ENCODE data around the gene FBXW11.

FBXW11 gene

DNA sequence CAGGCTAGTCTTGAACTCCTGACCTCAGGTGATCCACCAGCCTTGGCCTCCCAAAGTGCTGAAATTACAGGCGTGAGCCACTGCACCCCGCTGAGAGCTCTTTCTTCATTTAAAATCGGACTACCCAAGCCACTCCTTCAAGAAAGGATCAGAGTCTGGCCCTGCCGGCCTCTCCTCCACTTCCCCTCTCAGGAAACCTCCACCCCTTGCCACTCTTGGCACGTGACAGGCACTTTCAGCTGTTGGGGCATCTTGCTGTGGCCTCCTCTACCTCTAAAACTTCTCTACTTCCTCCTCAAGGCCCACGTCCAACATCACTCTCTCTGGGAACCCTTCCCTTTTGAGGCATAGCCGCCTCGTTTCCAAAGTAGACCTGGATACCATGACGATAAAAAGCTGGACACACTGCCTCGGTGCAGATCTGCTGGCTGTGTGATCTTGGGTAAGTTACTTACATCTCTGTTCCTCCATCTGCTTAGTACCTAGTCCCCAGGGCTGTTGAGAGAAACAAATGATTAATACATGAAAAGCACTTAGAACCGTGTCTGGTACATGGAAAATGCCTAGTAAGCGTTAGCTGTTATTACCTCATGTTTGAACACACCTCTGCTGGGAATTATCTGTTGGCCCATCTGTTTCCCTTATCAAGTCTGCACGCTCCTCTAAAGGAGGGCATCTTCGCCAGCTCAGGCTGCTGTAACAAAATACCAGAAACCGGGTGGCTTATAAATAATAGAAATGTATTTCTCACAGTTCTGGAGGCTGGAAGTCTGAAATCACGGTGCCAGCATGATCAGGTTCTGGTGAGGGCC, 165.5 kb downstream of the FBXW11 start:
- no peak for DNase-seq (ENCODE audit: low read depth)

DNA sequence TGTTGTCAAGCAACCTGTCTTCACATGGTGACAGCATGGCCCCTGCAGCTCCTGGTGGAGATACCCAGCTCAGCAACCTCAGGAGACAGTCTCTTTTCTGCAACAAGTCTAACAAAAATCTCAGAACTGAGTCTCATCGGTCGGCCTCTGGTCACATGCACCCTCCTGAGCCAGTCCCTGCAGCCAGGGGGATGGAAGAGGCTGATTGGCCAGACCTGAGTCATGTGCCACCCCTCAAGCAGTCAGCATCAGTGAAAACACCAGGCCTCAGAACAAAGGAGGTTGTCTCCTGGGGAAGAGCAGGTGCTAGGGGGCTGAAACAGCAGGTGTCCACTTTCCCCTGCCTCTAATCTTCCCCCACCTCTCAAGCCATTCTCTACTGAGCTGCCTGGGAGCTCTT, 166.4 kb downstream of the FBXW11 start:
- DNase-seq (ENCODE audit: low read depth): no peak

DNA sequence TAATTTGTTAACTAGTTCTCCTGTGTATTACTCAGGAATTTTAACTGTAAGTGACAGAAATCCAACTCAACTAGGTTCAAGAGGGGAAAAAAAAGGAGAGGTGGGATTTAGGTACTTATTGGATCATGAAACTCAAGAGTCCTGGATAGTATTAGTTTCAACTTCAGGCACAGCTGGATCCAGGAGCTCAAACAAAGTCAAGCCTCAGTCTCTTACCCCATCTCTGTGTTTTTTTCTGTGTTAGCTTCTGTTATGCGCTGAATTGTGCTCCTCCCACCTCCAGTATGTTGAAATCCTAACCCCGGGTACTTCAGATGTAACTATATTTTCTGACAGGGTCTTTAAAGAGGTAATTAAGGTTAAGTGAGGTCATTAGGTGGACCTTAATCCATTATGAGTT, 167.3 kb downstream of the FBXW11 start:
- no peak for DNase-seq (ENCODE audit: low read depth)

DNA sequence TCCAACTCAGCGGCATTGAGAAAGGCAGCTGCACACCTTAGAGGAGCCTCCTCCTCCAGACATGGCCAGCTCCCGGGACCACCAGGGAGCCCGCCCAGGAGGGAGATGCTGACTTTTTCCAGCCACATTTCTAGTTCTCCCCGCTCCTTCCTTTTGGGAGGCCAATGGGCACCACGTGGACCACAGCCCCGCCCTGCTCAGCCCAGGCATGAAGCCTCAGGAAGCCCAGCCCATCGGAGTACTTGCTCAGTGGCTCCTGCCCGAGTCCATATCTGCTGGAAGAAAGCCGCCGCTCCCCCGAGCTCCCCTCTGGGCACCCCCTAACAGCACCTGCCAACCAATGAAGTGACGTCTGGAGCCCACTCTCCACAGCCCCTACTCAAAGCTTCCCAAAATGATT, 168.4 kb downstream of the FBXW11 start:
- DNase-seq (ENCODE audit: low read depth): no peak

DNA sequence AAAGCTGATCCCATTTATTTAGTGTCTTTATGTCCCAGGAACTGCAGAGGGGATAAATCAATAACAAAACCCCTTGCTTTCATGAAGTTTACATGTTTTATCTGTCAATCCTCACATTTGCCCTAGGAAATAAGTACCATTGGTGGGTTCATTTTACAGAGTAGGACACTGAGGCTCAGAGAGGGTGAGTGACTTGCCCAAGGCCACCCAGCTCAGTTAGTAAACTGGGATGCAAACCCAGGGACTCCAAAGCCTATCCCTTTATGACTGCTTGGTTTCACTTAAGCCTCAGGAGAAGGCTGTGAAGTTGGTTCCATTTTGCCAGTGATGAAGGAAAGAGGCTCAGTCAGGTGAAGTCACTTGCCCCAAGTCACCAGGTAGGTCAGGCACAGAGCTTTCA, 168.9 kb downstream of the FBXW11 start:
- no peak for DNase-seq (ENCODE audit: low read depth)

DNA sequence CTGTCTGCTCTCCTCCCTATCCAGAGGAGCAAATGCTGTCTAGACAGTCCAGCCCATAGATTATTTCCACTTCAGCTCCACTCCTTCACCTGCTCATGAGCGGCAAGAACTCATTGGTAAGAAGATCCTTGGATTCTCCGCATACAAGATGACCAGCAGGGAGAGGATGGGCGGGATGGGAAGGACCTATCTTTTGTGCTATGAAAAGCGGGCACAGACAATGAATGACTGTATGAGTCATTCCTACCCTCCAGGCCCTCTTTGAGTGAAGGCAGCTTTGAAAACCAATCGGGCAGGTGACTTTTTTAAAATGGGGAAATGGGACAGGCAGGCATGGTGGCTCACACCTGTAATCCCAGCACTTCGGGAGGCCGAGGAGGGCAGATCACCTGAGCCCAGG, 171.4 kb downstream of the FBXW11 start:
- DNase-seq (ENCODE audit: low read depth): no peak

DNA sequence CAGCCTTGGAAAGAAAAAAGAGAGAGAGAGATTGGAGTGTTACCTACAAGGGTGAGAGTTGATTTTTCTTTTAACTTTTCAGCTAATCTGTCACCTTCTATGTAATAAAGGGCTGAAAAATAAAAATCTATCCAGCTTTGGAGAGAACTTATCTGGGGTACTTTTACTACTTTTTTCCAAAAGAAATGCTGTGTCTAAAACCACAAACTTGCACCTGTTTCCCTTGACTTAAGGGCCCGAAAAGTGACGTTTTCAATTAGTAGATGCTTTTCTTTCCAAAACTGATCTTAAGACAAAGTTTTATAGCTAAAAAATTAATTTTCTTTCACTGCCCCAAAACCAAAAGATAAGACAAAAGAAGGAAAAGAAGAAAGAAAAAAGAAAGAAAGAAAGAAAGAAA, 172.0 kb downstream of the FBXW11 start:
- no peak for DNase-seq (ENCODE audit: low read depth)

DNA sequence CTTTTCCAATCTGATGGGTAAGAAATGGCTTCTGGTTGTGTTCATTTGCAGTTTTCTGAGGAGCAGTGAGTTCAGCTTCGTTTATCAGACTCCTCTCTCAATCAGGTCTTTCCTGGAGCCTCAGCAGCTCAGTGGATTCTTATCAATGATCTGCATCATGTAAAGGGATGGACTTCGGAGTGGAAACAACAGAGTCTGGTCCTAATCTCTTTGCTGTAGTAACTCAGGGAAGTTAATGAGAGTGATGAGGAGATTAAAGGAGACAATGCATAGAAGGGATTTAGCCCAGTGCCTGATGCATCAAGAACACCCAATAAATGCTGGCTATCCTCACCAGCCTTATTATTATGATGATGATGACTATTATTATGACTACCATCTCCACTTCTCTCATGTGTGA, 173.7 kb downstream of the FBXW11 start:
- no peak for DNase-seq (ENCODE audit: low read depth)

DNA sequence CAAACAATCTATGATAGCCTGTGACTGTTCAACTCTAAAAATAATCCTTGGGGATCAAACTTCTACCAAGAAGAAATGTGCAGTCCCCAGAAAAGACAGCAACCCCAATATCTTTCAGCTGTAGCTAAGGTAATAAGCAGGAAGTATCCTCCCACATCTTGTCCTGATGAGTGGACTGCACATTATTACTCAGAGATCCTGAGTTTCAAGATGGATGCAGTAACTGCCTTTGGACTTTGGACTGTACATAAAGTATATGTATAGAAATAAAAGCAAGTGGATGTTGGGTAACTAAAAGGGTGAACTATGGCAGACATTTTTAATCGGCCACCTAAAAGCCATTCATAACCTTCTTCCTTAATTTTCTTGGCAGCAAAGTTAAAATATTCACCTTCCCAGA, 175.8 kb downstream of the FBXW11 start:
- no peak for DNase-seq (ENCODE audit: low read depth)

DNA sequence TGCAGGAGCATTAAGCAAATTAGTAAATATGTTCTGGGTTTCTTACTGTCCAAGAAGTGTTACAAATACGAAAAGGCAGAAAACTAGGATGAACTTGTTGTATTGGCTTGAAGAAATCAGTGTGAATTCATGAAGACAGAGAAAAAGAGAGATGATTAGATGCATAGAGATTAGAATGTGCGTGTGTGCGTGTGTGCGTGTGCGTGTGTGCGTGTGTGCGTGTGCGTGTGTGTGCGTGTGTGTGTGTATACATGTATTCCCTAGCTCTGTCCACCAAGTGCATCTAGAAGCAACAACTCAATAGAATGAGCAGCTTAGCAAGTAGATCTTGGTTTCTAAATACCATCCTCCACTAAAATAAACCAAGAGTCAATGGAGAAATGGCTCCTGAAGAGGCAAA, 179.3 kb downstream of the FBXW11 start:
- DNase-seq (ENCODE audit: low read depth): no peak

DNA sequence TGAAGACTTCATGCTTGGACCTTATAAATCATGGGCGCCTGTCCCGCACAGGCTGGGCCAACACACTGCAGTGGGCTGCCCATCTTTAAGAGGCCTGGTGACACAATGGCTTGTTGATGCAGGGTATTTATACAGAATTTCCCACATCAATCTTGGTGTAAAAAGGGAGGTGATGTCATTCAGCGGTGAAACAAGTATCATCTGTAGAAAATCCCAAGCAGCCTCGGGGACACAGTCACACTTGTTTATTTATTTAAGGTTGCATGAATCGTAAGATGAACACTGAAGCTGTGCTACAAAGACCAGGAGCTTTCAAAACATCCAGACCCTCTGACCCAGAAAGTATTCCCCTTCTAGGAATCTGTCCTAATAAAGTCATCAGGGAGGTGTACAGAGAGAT, 180.3 kb downstream of the FBXW11 start:
- DNase-seq (ENCODE audit: low read depth): no peak

DNA sequence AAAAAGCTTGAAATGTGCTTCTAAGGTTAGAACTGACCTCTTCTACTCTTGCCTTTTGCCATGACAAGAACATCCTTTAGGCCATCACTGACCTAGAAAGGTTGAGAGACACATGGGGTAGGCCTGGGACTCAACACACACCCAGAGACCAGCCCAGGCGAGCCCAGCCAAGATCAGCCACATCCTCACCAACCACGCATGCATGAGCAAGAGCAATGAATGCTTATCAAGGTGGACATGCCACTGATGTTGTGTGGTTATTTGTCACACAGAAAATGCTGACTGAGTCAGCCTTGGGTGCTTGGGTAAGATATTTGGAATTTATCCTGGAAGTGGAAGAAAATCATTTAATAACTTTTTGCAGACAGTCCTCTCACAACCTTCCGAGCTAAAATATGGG, 181.4 kb downstream of the FBXW11 start:
- DNase-seq (ENCODE audit: low read depth): no peak

DNA sequence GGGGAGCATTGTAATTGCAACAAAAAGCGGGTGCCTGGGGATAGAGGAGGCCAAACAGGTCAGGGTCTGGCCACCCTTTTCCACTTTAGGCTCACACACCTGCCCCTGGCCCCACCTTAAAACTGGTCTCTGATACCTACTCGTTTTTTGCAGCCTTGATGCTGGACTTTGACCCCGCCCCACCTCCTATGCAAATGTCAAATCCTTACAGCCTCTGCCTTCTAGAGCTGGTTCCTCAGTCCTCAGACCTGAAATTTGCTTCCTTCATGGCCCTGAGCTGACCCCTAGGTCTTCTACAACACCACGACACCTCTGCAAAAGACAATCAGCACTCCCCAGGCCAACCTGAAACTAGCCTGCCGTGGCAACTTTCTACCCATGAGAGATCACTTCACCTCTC, 183.2 kb downstream of the FBXW11 start:
- no peak for DNase-seq (ENCODE audit: low read depth)

DNA sequence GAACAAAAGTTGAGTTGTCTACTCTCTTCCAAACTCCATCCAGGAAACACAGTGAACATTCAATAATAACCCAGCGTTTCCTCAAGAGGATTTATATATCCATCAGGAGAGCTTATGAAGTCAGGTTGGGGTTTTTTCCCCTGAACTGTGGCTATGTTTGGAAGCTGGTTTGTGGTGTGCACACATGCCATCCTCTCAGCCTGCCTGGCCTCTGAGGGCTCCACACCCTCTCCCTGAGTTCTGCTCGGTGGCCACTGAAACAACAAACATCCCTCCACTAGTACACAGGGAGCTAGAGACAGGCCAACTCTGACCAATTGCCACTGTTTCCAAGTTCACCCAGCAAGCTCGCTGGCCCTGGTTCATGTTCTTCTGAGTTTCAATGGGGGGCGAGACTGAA, 185.2 kb downstream of the FBXW11 start:
- no peak for DNase-seq (ENCODE audit: low read depth)

DNA sequence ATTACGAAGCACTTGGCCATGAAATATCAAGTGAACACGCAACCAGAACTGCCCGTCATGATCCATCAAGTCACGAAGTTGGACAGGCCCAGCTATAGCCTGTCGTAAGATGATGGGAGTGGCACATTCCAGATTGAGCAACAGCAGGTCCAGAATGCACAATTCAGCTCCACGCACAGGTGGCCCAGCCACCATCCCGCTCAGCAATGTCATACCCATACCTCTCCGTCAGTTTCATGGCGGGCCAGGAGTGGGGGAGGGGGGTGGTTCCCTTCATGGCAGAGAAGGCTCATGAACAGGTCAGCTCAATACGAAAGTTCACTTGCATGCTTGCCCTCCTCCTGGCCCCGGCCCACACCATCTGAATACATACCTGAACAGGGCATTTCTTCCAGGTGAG, 185.9 kb downstream of the FBXW11 start:
- DNase-seq (ENCODE audit: low read depth): no peak

DNA sequence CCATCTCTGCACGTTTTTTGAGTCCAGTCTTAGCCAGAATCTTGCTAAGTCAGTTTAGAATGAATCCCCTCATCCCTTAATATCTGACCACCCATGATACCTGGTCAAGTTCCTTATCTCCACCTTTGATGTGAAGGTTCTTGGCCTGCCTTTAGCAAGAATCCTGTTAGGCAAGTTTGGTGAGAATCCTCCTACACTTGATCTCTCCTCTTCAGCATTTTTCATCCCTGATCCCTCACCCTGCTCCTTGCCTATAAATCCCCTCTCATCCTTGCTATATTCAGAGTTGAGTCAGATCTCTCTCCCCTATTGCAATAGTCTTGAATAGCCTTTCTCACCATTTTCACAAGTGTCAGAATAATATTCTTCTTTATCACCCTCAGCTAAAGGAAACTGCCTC, 189.8 kb downstream of the FBXW11 start:
- DNase-seq (ENCODE audit: low read depth): no peak

DNA sequence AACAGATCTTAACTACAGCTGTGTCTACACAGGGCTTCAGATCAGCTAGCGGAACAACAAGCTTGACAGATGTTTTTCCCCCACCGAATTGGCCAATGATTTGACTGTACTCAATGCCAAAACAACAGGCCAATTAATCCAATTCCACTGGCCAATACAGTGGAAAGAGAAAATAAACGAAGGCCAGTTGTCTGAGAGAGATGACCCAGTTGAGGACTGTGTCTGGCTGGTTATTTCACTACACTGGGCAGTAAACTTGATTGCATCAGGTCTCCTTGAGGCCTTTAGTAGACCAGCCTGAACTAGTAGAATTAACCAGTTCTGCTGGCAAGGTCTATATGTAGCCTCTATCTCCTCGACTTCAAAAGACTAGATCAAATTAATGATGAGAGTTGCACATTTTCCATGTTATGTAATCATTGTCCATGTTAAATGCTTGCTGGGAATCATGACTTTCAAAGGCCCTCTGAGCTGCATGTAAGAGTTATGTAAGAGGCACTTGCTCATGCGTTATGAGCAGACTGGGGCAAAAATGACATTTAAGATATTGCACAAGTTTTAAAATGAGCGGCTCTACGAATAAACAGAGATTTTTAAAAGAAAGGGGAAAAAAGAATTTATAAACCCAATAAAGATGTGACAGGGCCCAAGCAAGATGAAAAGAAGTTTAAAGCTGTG, 192.5 kb downstream of the FBXW11 start:
- DNase-seq (ENCODE audit: low read depth): no peak

DNA sequence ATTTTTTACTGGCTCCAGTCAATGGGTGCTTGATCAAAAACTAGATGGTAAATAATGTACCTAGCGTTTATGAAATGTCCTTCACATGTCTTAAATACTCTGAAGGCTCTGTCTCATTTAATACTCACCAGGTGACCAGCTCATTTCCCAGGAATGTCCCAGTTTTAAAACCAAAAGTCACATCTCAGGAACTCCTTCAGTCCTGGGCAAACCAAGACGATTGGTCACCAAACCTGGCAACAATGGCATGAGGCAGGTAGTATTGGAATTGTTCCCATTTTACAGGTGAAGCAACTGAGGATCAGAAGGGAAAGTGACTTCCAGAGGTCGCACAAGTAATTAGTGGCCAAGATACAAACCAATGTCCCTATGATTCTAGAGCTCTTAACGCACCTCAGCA, 193.2 kb downstream of the FBXW11 start:
- DNase-seq (ENCODE audit: low read depth): no peak

All from stimulated activated CD8-positive, alpha-beta memory T cell treated with anti-CD3 and anti-CD28 coated beads, Interleukin-12 subunit alpha, Interleukin-12 subunit beta, amount 100 ng/mL, for 4 hours (primary cell).